Calu3 (cell line): ENCODE data around the gene SUMF1. TPM values are rescaled to one million over a fixed set of nuclear protein-coding genes. Genes with fewer than 3 reads are reported as not detected.

Experiments used
- BruUV-seq: library from RNA; stranded (reverse); fragments of 400-500 nt; replicated peaks from 2 replicates; lab custom pipeline; 2021; lab: Mats Ljungman, UMichigan
- CTCF ChIA-PET: fragments of 300-600 bp; sonication (Branson Sonifier 250); formaldehyde crosslinking; loops from one replicate; lab custom pipeline; 2022; ENCODE audit warnings: antibody characterized with exemption; lab: Charles Lee
- DNase-seq: peaks from one replicate; pipeline ENCODE4 v3.0.0; 2022
- H3K27ac Mint-ChIP-seq: one replicate; pipeline ENCODE4 v1.8.0; 2022; ENCODE audit warnings: mixed read lengths; ENCODE audit not compliant: unreplicated experiment
- H3K27me3 Mint-ChIP-seq: one replicate; pipeline ENCODE4 v1.8.0; 2022; ENCODE audit warnings: mixed read lengths; ENCODE audit not compliant: unreplicated experiment
- H3K36me3 Mint-ChIP-seq: one replicate; pipeline ENCODE4 v1.8.0; 2022; ENCODE audit warnings: mild to moderate bottlenecking, moderate library complexity, mixed read lengths; ENCODE audit not compliant: insufficient read depth, unreplicated experiment
- H3K4me1 Mint-ChIP-seq: one replicate; pipeline ENCODE4 v1.8.0; 2022; ENCODE audit warnings: mild to moderate bottlenecking, low read depth, mixed read lengths; ENCODE audit not compliant: unreplicated experiment
- H3K4me3 Mint-ChIP-seq: one replicate; pipeline ENCODE4 v1.8.0; 2022; ENCODE audit warnings: mild to moderate bottlenecking, low read depth, moderate library complexity, mixed read lengths; ENCODE audit not compliant: unreplicated experiment
- H3K9me3 Mint-ChIP-seq: one replicate; pipeline ENCODE4 v1.8.0; 2022; ENCODE audit warnings: low read depth, mixed read lengths; ENCODE audit not compliant: unreplicated experiment
- CTCF ChIP-seq: fragments of 200-600 bp; IDR thresholded peaks from one replicate; pipeline ENCODE4 v1.8.0; 2022; ENCODE audit warnings: antibody characterized with exemption; ENCODE audit not compliant: unreplicated experiment
- intact Hi-C: fragments of 100-400 bp; cut with micrococcal nuclease; formaldehyde crosslinking; loops from one replicate; pipeline ENCODE4 v1.10.0; 2022; ENCODE audit not compliant: unreplicated experiment
- total RNA-seq: library from RNA; stranded (reverse); gene quantifications from 2 replicates; pipeline ENCODE4 v1.2.3, GENCODE V29; 2022

SUMF1 gene
- total RNA-seq, 1 experiment from 2014 or later = 31.8 TPM

GRCh38 chr3:4478261-4478660 is 11.2 kb upstream of the SUMF1 start:
- no peaks in the 10 kb centered on the region for H3K9me3 Mint-ChIP-seq
- peaks cover 22% of the 10 kb centered on the region for H3K27me3 Mint-ChIP-seq
- H3K4me3 Mint-ChIP-seq = no peak overlapping the region
- intact Hi-C loops = no loop called here
- BruUV-seq = no TSS peak
- H3K27ac Mint-ChIP-seq = no peak overlapping the region
- no peak for TF ChIP-seq CTCF
- H3K36me3 Mint-ChIP-seq = no peaks in the 10 kb centered on the region
- peaks cover 8% of the 10 kb centered on the region for H3K4me1 Mint-ChIP-seq
- DNase-seq = no peak
- CTCF ChIA-PET = no interaction called here

- TF ChIP-seq CTCF = no peak
- Mint-ChIP-seq H3K27ac (no peak overlapping the region), H3K9me3 (no peaks in the 10 kb centered on the region), H3K36me3 (no peaks in the 10 kb centered on the region), H3K4me1 (peaks cover 8% of the 10 kb centered on the region), H3K27me3 (peaks cover 39% of the 10 kb centered on the region), H3K4me3 (no peak overlapping the region)
- no TSS peak for BruUV-seq
- no peak for DNase-seq
- intact Hi-C loops = no loop called here
- CTCF ChIA-PET = no interaction called here
Observed at GRCh38 chr3:4476496-4476895, 9.4 kb upstream of the SUMF1 start.

GRCh38 chr3:4475804-4476203 is 8.7 kb upstream of the SUMF1 start:
- Mint-ChIP-seq H3K36me3 (no peaks in the 10 kb centered on the region), H3K27me3 (peaks cover 40% of the 10 kb centered on the region), H3K9me3 (no peaks in the 10 kb centered on the region), H3K4me1 (peaks cover 8% of the 10 kb centered on the region), H3K4me3 (no peak overlapping the region), H3K27ac (no peak overlapping the region)
- BruUV-seq = no TSS peak
- no peak for TF ChIP-seq CTCF
- intact Hi-C loops = no loop called here
- CTCF ChIA-PET = no interaction called here
- DNase-seq = no peak

GRCh38 chr3:4474683-4475490 is 7.8 kb upstream of the SUMF1 start:
- BruUV-seq = no TSS peak
- H3K36me3 Mint-ChIP-seq = no peaks in the 10 kb centered on the region
- CTCF ChIA-PET = interaction anchor here (0.6 kb wide), 1 partner anchor 91 kb away, joined by 4 read pairs; no protein-coding TSS in a partner anchor
- no peak overlapping the region for H3K27ac Mint-ChIP-seq
- H3K27me3 Mint-ChIP-seq = peaks cover 40% of the 10 kb centered on the region
- TF ChIP-seq CTCF = no peak
- H3K9me3 Mint-ChIP-seq = no peaks in the 10 kb centered on the region
- intact Hi-C loops = no loop called here
- DNase-seq = no peak
- peaks cover 8% of the 10 kb centered on the region for H3K4me1 Mint-ChIP-seq
- no peak overlapping the region for H3K4me3 Mint-ChIP-seq
